Vagina (tissue), 2 donors: Measurements from ENCODE around the gene ROCK1.

Experiments
- CTCF ChIP-seq, 3 experiments: fragments of 450-650 bp in 2 of 3; fragments of 200-600 bp in 1 of 3; sonication (generic) in 1 of 3; IDR thresholded peaks; one replicate each; pipeline ENCODE4 v1.5.1; 2017 to 2019; ENCODE audit warnings: antibody characterized with exemption in 3 of 3, mild to moderate bottlenecking in 2 of 3, moderate library complexity in 2 of 3
- POLR2A ChIP-seq, 2 donors: fragments of 450-650 bp; IDR thresholded peaks; one replicate each; pipeline ENCODE4 v1.6.1; 2017; ENCODE audit warnings: antibody characterized with exemption in 2 of 2, mild to moderate bottlenecking in 2 of 2, moderate library complexity in 2 of 2
- POLR2AphosphoS5 ChIP-seq, 2 donors: sonication (generic); formaldehyde crosslinking; IDR thresholded peaks; one replicate each; pipeline ENCODE4 v1.9.0; 2017; ENCODE audit warnings: antibody characterized with exemption in 2 of 2, mild to moderate bottlenecking in 2 of 2, low read depth in 1 of 2; ENCODE audit not compliant: insufficient read depth in 1 of 2

- TF ChIP-seq CTCF (IDR thresholded peaks at IDR 0.05) (no peak), POLR2AphosphoS5 (IDR thresholded peaks at IDR 0.05; ENCODE audit: insufficient read depth in 1 of 2, low read depth in 1 of 2) (no peak), POLR2A (IDR thresholded peaks at IDR 0.05) (no peak)
Observed at GRCh38 chr18:21000667-21001066, 110.9 kb downstream of the ROCK1 start.
